Glutamatergic neuron (in vitro differentiated cells): ENCODE data around the gene LAMB3. TPM values are rescaled to one million over a fixed set of nuclear protein-coding genes. Genes with fewer than 3 reads are reported as not detected.

Experiments used
- DNase-seq: peaks from one replicate; pipeline ENCODE4 v3.0.0; 2022
- H3K27ac Mint-ChIP-seq: one replicate; pipeline ENCODE4 v1.8.0; 2020; ENCODE audit warnings: mild to moderate bottlenecking, mixed read lengths, inconsistent platforms; ENCODE audit not compliant: unreplicated experiment
- H3K27me3 Mint-ChIP-seq: one replicate; pipeline ENCODE4 v1.8.0; 2020; ENCODE audit warnings: mild to moderate bottlenecking, moderate library complexity, mixed read lengths, inconsistent platforms; ENCODE audit not compliant: unreplicated experiment
- H3K36me3 Mint-ChIP-seq: one replicate; pipeline ENCODE4 v1.8.0; 2020; ENCODE audit warnings: mild to moderate bottlenecking, mixed read lengths, inconsistent platforms; ENCODE audit not compliant: unreplicated experiment
- H3K4me1 Mint-ChIP-seq: one replicate; pipeline ENCODE4 v1.8.0; 2020; ENCODE audit warnings: mild to moderate bottlenecking, low read depth, mixed read lengths, inconsistent platforms; ENCODE audit not compliant: unreplicated experiment
- H3K4me3 Mint-ChIP-seq: one replicate; pipeline ENCODE4 v1.8.0; 2020; ENCODE audit warnings: mild to moderate bottlenecking, mixed read lengths, inconsistent platforms; ENCODE audit not compliant: unreplicated experiment
- H3K9me3 Mint-ChIP-seq: one replicate; pipeline ENCODE4 v1.8.0; 2020; ENCODE audit warnings: mild to moderate bottlenecking, moderate library complexity, mixed read lengths, inconsistent platforms; ENCODE audit not compliant: unreplicated experiment
- total RNA-seq: library from RNA; stranded (reverse); fragmentation: NEBNext Ultra II Directional; extraction: Animal tissue kit (Norgen Biotek cat#: 25700); gene quantifications from one replicate; pipeline ENCODE4 v1.2.1, GENCODE V29; 2021; ENCODE audit not compliant: unreplicated experiment
- TF ChIP-seq, protein P1 (sequence below): fragments of 200-600 bp; sonication (generic); IDR thresholded peaks from one replicate; pipeline ENCODE4 v1.5.0; 2021; ENCODE audit not compliant: partially characterized antibody, unreplicated experiment

Gene LAMB3
- total RNA-seq, 1 donor from 2014 or later, result 0.54 TPM

GRCh38 chr1:209651138-209651587 lies 1.1 kb downstream of the LAMB3 start:
- TF ChIP-seq, protein P1, sequence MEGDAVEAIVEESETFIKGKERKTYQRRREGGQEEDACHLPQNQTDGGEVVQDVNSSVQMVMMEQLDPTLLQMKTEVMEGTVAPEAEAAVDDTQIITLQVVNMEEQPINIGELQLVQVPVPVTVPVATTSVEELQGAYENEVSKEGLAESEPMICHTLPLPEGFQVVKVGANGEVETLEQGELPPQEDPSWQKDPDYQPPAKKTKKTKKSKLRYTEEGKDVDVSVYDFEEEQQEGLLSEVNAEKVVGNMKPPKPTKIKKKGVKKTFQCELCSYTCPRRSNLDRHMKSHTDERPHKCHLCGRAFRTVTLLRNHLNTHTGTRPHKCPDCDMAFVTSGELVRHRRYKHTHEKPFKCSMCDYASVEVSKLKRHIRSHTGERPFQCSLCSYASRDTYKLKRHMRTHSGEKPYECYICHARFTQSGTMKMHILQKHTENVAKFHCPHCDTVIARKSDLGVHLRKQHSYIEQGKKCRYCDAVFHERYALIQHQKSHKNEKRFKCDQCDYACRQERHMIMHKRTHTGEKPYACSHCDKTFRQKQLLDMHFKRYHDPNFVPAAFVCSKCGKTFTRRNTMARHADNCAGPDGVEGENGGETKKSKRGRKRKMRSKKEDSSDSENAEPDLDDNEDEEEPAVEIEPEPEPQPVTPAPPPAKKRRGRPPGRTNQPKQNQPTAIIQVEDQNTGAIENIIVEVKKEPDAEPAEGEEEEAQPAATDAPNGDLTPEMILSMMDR, result no peak
- no peak overlapping the region for H3K27ac Mint-ChIP-seq
- peaks cover 2% of the 10 kb centered on the region for H3K9me3 Mint-ChIP-seq
- peaks cover 8% of the 10 kb centered on the region for H3K27me3 Mint-ChIP-seq
- H3K36me3 Mint-ChIP-seq, result no peaks in the 10 kb centered on the region
- no peak overlapping the region for H3K4me3 Mint-ChIP-seq
- peaks cover 9% of the 10 kb centered on the region for H3K4me1 Mint-ChIP-seq
- DNase-seq, result no peak

DNA sequence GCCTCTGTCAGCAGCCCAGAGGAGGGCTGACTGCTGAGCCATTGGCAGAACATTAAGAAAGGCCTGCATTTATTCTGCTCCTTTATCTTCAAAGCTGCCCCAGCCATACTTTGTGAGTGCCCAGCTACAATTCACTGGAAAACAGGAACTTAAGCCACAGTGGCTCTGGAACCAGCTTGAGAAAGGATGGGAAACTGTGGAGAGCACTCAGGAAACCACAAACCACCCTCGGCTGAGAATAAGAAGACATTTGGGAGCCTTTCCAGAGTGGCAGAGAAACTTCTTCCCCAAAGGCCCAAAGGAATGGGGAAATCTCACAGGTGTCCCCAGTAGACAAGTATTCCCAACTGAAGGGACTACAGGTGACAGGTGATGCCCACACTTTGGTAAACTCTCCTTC lies 1.8 kb downstream of the LAMB3 start:
- Mint-ChIP-seq H3K4me1 (peaks cover 12% of the 10 kb centered on the region), H3K9me3 (no peaks in the 10 kb centered on the region), H3K4me3 (no peak overlapping the region), H3K36me3 (no peaks in the 10 kb centered on the region), H3K27ac (no peak overlapping the region), H3K27me3 (peaks cover 8% of the 10 kb centered on the region)
- TF ChIP-seq, protein P1, result no peak
- DNase-seq, result no peak

- Mint-ChIP-seq H3K4me3 (no peak overlapping the region), H3K4me1 (peaks cover 12% of the 10 kb centered on the region), H3K27me3 (peaks cover 8% of the 10 kb centered on the region), H3K9me3 (no peaks in the 10 kb centered on the region), H3K36me3 (no peaks in the 10 kb centered on the region), H3K27ac (no peak overlapping the region)
- DNase-seq, result no peak
- TF ChIP-seq, protein P1, result no peak
Observed at GRCh38 chr1:209648931-209649776, 3.1 kb downstream of the LAMB3 start.

DNA sequence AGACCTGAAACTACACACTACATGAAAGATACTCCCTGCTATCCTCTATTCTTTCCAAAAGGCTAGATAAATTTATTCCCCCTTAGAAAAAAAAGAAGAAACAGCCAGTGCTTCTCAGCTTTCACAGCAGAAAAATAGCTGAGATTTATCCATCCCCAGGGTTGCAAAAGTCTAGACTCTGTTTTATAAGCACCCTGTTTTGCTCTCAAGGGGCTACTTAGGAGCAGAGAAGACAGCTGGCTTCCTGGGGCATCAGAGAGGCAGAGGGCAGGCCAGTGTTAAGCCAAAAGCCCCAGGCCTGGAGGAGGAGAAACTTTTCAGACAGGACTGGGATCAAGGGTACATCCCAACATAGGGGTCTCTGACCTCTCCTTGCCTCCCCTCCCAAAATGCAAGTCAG lies 3.9 kb downstream of the LAMB3 start:
- H3K36me3 Mint-ChIP-seq, result no peaks in the 10 kb centered on the region
- peaks cover 8% of the 10 kb centered on the region for H3K27me3 Mint-ChIP-seq
- TF ChIP-seq, protein P1, result no peak
- no peak for DNase-seq
- no peak overlapping the region for H3K4me3 Mint-ChIP-seq
- H3K4me1 Mint-ChIP-seq, result peaks cover 10% of the 10 kb centered on the region
- H3K27ac Mint-ChIP-seq, result no peak overlapping the region
- no peaks in the 10 kb centered on the region for H3K9me3 Mint-ChIP-seq

- Mint-ChIP-seq H3K4me1 (peaks cover 10% of the 10 kb centered on the region), H3K9me3 (no peaks in the 10 kb centered on the region), H3K27me3 (peaks cover 6% of the 10 kb centered on the region), H3K27ac (no peak overlapping the region), H3K36me3 (no peaks in the 10 kb centered on the region), H3K4me3 (no peak overlapping the region)
- TF ChIP-seq, protein P1, result no peak
- DNase-seq, result no peak
Observed at GRCh38 chr1:209647156-209647555, 5.1 kb downstream of the LAMB3 start.
